Activated CD8-positive, alpha-beta memory T cell treated with anti-CD3 and anti-CD28 coated beads, Interleukin-2, amount 50 U/mL, for 1 hour (primary cell): ENCODE results near the gene RELL2.

Experiments
- DNase-seq: peaks from one replicate; pipeline ENCODE4 v3.0.0-alpha.2; 2020; ENCODE audit errors: extremely low read depth

RELL2 gene

GRCh38 chr5:141618804-141619554, 17.8 kb upstream of the RELL2 start, which contains the start of gene DIAPH1:
Gene DIAPH1 (minus strand): TSS chr5:141619000. CDS start chr5:141618914, 86 bp downstream.
- peak; percentile 93 for DNase-seq

DNA sequence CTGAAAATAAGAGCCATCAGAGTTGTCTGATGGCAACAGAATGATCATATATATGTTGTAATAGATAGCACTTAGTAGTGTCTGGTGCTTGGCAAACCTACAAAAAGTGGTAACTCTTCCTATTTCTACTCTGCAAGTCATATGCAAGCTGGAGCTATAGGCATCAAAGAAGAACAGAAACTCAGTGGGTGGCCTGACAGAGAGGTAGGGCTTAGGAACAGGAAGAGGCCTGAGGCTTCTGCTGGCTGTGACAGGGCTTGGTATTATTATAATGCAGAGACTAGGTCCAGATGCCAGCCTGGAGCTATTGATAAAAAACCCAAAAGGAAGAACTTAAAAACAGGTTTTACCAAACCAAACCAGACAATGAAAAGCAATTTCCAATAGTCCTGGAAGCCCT, 13.6 kb upstream of the RELL2 start:
- no peak for DNase-seq

DNA sequence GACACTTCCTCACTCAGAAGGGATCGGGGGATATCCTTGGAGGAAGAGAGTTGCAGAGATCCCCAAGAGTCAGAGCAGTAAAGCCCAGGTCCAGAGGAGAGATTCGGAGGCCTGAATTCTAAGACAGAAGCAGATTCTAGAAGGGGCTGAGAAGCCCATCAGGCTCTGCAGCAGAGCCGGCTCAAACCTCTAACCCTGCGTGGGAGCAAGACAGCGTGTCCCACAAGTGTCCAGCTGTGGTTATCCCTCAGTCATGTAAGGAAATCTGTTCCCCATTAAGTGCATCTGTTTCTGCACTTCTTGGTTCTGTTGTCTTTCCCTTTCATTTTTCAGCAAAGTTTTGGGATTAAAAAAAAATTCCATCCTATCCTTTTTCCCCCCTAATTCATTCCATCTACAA, 13.2 kb upstream of the RELL2 start:
- no peak for DNase-seq

GRCh38 chr5:141628175-141628788, 8.5 kb upstream of the RELL2 start:
- no peak for DNase-seq

DNA sequence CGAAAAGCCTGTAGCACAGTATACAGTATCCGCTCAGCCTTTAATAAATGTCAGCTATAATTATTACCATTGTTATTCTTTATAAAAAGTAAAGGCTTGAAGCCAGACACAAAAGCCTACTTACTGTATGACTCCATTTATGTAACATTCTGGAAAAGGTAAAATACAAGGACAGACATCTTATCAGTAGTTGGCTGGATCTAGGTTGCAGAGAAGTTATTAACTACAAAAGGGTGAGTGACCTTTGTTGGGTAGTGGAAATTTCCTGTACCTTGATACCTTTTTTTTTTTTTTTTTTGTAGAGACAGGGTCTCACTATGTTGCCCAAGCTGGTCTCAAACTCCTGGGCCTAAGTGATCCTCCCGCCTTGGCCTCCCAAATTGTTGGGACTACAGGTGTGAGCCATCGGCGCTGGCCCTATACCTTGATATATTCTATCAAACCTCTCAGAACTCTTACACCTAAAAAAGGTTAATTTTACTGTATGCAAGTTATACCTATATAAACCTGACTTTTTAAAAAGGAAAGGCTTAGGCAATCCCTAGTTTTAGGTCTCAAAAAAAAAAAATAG, 6.1 kb upstream of the RELL2 start:
- no peak for DNase-seq

- DNase-seq, result no peak
Measured at GRCh38 chr5:141632650-141633049, 4.1 kb upstream of the RELL2 start.

GRCh38 chr5:141633871-141634561, 2.8 kb upstream of the RELL2 start:
- DNase-seq, result no peak

GRCh38 chr5:141634720-141635119, 2.1 kb upstream of the RELL2 start:
- no peak for DNase-seq

GRCh38 chr5:141635646-141636045, 1.2 kb upstream of the RELL2 start:
- no peak for DNase-seq

DNA sequence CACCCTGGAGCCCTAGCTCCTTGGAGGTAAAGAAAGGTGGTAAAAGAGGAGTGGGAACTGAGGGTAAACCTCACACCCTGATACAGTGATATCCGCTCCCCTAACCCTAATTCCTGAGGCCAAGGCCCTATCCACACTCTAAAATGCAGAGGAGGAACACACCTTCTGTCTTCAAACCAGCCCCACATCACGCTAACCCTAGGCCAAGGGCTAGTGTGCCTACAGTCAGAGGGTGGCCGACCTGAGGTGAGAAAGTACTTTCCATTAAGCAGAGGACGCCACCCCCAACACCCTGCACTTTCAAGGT, 738 bp upstream of the RELL2 start:
- DNase-seq, result no peak

DNA sequence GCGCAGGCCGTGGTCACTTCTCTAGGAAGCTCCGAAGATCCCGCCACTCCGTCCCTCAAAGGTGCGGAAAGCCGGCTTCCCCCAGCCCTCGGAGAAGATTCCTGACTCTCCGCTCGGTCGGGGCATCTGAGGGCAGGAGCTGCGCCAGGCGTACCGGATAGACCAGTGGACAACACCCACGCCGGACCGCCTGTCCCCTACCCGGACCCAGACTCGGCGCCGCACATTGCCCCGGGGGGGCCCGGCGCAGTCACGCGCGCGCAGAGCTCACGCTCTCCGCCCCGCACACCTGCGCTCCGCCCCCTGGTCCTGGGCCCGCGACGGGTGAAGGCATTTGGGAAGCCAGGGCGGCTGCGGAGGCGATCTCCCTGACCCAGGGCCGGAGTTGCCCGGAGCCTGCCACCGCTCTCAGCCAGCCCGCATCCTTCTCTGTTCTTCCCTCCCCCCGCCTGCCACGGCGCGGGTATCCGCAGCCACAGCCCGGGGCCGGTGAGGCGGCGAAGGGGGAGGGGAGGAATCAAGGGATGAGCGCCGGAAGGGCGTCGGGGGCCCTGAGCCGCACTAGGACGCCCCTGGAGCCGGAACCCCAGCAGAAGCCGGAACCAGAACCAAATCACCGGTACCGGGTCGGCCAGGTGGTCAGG, 448 bp downstream of the RELL2 start:
- DNase-seq, result no peak

DNA sequence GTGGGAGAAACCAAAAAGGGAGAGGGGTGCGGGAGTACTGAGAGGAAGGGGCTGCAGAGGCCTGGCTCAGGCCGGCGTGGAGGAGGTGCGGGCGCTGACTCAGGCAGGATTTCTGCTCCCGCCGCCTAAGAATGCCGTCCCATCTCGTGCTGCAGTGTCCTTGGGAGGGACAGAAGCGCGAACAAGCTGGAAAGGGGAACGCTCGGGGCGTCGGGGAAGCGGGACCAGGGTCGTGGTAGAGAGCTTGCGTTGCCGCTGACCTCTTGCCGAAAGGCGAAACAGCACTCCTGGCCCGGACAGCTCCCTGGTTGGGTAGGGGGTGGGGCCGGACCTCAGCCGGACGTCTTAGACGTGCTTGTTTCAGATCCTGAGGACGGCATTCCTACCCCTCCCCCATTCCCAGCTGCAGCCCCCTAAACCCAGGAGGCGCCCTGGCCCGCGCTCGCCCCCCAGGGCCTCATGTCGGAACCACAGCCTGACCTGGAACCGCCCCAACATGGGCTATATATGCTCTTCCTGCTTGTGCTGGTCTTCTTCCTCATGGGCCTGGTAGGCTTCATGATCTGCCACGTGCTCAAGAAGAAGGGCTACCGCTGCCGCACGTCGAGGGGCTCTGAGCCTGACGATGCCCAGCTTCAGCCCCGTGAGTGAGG, 1.1 kb downstream of the RELL2 start:
- DNase-seq, result no peak

- DNase-seq, result no peak
Measured at GRCh38 chr5:141638771-141639170, 2.0 kb downstream of the RELL2 start.

DNA sequence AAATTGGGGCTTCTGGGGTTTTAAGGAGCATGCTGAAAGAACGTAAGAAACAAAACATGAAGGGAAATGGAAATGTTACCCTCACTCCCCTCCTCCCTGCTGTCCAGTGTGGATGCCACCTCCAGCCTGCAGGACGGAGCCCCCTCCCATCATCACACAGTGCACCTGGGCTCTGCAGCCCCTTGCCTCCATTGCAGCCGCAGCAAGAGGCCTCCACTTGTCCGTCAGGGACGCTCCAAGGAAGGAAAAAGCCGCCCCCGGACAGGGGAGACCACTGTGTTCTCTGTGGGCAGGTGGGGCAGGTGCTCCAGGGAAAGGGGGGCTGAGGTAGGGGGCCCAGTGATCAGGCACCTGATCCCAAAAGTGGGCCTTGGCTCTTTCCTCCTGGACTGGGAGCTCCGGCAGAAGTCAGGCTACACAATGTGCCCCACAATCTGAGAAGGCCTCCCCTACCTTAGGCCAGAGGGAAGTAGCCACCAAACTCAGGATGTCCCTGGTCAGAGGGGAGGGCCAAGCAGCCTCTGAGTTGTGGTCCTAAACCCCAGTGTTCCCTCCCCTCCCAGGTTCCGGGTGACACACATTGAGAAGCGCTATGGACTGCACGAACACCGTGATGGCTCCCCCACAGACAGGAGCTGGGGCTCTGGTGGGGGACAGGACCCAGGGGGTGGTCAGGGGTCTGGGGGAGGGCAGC, 2.7 kb downstream of the RELL2 start:
- DNase-seq, result no peak

- DNase-seq, result no peak
Measured at GRCh38 chr5:141640051-141640415, 3.2 kb downstream of the RELL2 start.

DNA sequence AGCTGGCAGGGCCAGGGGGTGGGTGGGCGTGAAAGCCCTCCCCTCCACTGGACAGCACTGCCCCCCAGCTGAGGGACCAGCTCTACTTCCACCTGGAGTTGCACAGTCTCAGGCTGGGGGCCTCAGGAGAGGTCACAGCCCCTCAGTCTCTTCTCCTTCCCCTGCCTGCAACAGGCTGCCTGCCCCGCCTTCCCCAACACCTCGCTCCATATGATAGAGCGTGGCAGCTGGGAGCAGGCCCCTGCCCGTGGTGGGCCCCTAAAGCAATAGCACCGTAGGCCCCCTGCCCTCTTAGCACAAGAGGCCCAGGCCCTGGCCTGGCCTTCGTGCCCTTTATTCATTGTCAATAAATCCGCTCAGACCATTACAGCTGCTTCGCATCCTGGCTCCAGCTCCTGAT, 3.9 kb downstream of the RELL2 start:
- DNase-seq, result no peak

- DNase-seq, result no peak
Measured at GRCh38 chr5:141641634-141642267, 5.0 kb downstream of the RELL2 start.

DNA sequence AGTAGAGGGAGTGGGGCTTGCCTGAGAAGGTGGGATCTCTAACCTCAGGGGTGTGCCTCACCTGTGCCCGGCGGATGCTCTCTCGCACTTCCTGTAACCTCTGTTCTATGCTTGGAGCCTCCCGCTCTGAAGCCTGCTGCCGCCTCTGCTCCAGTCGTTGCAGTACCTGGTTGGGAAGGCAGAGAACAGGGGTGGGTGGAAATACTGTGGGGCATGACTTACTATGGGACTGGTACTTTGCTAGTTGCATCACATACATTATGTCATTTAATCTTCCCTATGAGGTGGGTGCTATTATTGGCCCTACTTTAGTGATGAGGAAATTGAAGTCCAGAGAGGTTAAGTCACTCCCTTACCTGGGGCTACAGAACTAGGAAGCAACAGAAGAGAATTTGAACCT, 9.2 kb downstream of the RELL2 start:
- no peak for DNase-seq

GRCh38 chr5:141647242-141647641, 10.4 kb downstream of the RELL2 start:
- DNase-seq, result no peak

DNA sequence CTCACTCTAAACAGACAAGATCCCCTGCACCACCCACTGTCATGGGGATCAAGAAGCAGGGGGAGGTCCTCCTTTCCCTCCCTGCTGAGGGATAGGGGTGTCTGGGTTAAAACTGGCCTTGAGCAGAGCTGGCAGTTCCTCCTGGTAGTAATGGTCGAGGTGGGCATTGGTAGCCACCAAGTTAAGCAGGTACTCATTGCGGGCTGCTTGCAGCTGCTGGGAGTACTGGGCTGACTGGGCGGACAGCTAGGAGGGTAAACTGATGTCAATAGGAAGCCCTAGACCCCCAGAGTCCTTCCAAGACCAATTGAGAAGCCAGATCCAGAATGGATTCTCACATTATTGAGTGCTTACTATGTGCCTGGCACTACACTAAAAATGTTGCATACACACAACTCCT, 11.1 kb downstream of the RELL2 start:
- no peak for DNase-seq
